HG03103 (cell line): ENCODE data around the gene SLPI.

Experiments used
- ATAC-seq: cut with Tn5 transposase; IDR thresholded peaks from one replicate; pipeline ENCODE4 v1.9.1; 2021; ENCODE audit warnings: low read depth; ENCODE audit not compliant: unreplicated experiment

Gene SLPI

DNA sequence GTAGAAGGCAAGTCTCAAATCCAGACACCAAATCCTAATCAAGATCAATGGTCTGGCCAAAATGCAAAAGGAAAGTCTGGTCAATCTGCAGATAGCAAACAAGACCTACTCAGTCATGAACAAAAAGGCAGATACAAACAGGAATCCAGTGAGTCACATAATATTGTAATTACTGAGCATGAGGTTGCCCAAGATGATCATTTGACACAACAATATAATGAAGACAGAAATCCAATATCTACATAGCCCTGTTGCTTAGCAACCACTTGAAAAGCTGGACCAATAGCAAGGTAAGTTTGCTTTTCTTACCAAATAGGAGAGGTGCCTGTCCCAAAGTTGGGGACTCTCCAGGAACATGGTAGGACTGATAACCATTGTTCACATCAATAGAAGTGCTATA is 31.2 kb downstream of the SLPI start:
- no peak for ATAC-seq

DNA sequence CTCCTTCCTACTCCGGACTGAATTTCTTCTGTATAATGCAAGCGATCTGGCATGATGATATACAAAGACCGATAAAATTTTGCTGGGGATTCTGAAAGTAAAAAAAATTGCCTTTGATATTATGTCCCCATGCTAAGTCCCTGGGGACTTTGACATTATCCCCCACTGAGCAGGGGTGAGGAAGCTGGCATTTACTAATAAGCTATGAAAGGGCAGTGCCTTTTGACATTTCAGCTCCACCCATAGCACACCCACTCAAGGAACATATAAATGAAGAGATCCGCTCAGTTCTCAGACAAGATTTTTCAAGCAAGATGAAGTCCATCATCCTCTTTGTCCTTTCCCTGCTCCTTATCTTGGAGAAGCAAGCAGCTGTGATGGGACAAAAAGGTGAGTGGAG is 33.3 kb downstream of the SLPI start, which contains the start of gene SEMG2:
Gene SEMG2 (plus strand): TSS at position 298 of the 400 bp plus-strand sequence. CDS start 17 bp downstream, at position 315.
- no peak for ATAC-seq

DNA sequence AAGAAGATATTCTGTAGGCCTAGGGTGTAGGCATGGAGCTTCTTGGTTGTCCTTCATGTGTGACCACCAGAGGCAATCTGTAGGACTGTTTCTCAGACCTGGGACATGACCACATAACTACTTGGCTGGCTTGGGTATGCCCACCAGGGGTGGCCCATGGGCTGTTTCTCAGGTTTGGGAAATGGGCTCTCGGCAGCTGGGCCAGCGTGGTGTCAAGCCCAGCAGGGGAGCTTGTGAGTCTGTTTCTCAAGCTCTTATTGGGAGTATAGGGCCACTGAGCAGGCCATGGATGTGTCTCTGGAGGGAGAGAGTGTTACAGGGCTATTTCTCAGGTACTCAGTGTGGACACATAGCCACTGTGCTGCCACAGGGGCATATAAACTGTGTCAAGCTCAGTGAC is 35.7 kb downstream of the SLPI start:
- no peak for ATAC-seq

DNA sequence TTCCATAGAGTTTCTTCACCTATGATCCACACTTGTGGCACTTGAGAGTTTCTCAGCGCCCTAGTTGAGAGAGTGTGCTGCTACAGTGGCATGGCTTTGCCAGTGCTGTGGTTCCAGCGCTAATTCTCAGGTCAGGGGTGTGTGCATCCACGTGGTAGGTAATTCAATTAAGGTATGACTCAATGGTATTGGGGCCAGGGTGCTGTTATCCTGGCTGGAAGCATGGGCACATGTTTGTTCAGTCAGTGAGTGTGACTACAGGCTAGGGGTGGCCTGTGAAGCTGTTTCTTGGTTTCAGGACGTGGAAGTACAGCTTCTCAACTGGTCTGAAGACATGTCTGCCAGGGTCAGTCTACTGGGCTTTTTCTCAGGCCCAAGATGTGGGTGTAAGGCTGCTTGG is 36.2 kb downstream of the SLPI start:
- ATAC-seq: no peak

DNA sequence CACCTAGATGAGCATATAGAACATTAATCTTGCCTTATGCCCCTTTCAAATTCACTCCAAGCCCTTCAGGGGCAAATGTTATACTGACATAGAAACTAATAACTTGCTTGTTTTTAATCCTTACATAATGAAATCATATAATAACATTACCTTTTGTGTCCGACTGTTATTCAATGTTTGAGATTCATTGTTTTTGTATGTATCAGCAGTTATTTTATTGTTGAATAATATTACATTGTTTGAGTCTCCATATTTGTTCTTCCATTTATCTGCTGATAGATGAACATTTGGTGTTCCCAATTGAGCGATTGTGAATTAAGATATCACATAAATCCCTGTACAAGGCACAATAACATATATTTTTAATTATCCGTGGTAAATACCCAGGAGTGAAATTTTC is 41.5 kb downstream of the SLPI start:
- no peak for ATAC-seq

GRCh38 chr20:45211569-45212474 is 42.5 kb downstream of the SLPI start:
- ATAC-seq: no peak

- ATAC-seq: no peak
Observed at GRCh38 chr20:45209924-45210323, 44.4 kb downstream of the SLPI start.

GRCh38 chr20:45206725-45207124 is 47.6 kb downstream of the SLPI start, which contains the start of gene SEMG1:
Gene SEMG1, plus strand, starts transcription at chr20:45207033. Its CDS starts 21 bp downstream, at chr20:45207054.
- no peak for ATAC-seq
